GM18870 (cell line): ENCODE measurements around the gene SAMD3.
"Not testable (repeated sequence)": the region's sequence is repeated elsewhere in the genome, so short reads cannot be mapped to it uniquely, and the experiment has no call there.

Experiments
- ATAC-seq: cut with Tn5 transposase; IDR thresholded peaks from one replicate; pipeline ENCODE4 v1.9.1; 2021; ENCODE audit warnings: moderate library complexity; ENCODE audit not compliant: unreplicated experiment

Gene SAMD3

GRCh38 chr6:130212215-130212874 is 10.4 kb downstream of the SAMD3 start:
- ATAC-seq = no peak

- no peak for ATAC-seq
These were observed 11.1 kb downstream of the SAMD3 start for GRCh38 chr6:130211691-130212090.

GRCh38 chr6:130207979-130208649 is 14.6 kb downstream of the SAMD3 start:
- ATAC-seq = no peak

GRCh38 chr6:130206479-130206878 is 16.3 kb downstream of the SAMD3 start:
- no peak for ATAC-seq

- no peak for ATAC-seq
These were observed 18.4 kb downstream of the SAMD3 start for GRCh38 chr6:130204322-130204721.

GRCh38 chr6:130203370-130203769 is 19.4 kb downstream of the SAMD3 start:
- no peak for ATAC-seq

GRCh38 chr6:130202782-130203181 is 20.0 kb downstream of the SAMD3 start:
- ATAC-seq = no peak

- no peak for ATAC-seq
These were observed 22.7 kb downstream of the SAMD3 start for GRCh38 chr6:130200020-130200419.

- ATAC-seq = no peak
These were observed 24.2 kb downstream of the SAMD3 start for GRCh38 chr6:130198483-130199035.

- not testable (repeated sequence) for ATAC-seq
These were observed 24.8 kb downstream of the SAMD3 start for GRCh38 chr6:130197816-130198482.

GRCh38 chr6:130194434-130194833 is 28.3 kb downstream of the SAMD3 start:
- not testable (repeated sequence) for ATAC-seq

GRCh38 chr6:130190701-130191690 is 31.8 kb downstream of the SAMD3 start:
- no peak for ATAC-seq

- no peak for ATAC-seq
These were observed 33.0 kb downstream of the SAMD3 start for GRCh38 chr6:130189531-130190397.

- ATAC-seq = no peak
These were observed 34.4 kb downstream of the SAMD3 start for GRCh38 chr6:130188207-130188899.

- ATAC-seq = no peak
These were observed 35.2 kb downstream of the SAMD3 start for GRCh38 chr6:130187335-130188206.

GRCh38 chr6:130185658-130186057 is 37.1 kb downstream of the SAMD3 start:
- no peak for ATAC-seq

GRCh38 chr6:130183271-130184222 is 39.2 kb downstream of the SAMD3 start:
- no peak for ATAC-seq
